Spinal cord (tissue), 10 donors: ENCODE measurements around the gene SYCN. TPM values are rescaled to one million over a fixed set of nuclear protein-coding genes. Genes with fewer than 3 reads are reported as not detected.

ENCODE experiments used
- DNase-seq, 6 donors: peaks; one replicate each; pipeline versions ENCODE4 v3.0.0 to v3.0.0-alpha.2; 2013 to 2015; ENCODE audit warnings: low spot score in 6 of 6, low read depth in 4 of 6
- H3K27ac ChIP-seq: one replicate; pipeline ENCODE4 v1.5.1; 2013; ENCODE audit warnings: low read depth, low read length, control low read depth
- H3K27me3 ChIP-seq: one replicate; pipeline ENCODE4 v1.6.1; 2013; ENCODE audit warnings: low read length; ENCODE audit not compliant: control insufficient read depth, insufficient read depth
- H3K36me3 ChIP-seq: one replicate; pipeline ENCODE4 v1.6.1; 2013; ENCODE audit warnings: low read length; ENCODE audit not compliant: control insufficient read depth, insufficient read depth
- H3K4me1 ChIP-seq: one replicate; pipeline ENCODE4 v1.6.1; 2013; ENCODE audit warnings: low read length; ENCODE audit not compliant: control insufficient read depth, insufficient read depth
- H3K4me3 ChIP-seq: one replicate; pipeline ENCODE4 v1.5.1; 2013; ENCODE audit warnings: low read depth, low read length, control low read depth
- H3K9me3 ChIP-seq: one replicate; pipeline ENCODE4 v1.6.1; 2013; ENCODE audit warnings: low read length; ENCODE audit not compliant: control insufficient read depth, insufficient read depth
- WGBS: methylation state at CpG from one replicate; pipeline ENCODE4 v1.1.5; 2013; ENCODE audit warnings: missing lambda C conversion rate; ENCODE audit not compliant: insufficient coverage; 5-methylcytosine and 5-hydroxymethylcytosine counted together
- long read RNA-seq, 4 donors: transcript quantifications; one replicate each; lab custom pipeline, GENCODE V29; 2026
- polyA plus RNA-seq, 2 donors: library from polyadenylated mRNA; unstranded; fragments of 120-200 nt; gene quantifications; one replicate each; pipeline ENCODE4 v1.2.1, GENCODE V29; 2013; ENCODE audit not compliant: insufficient read length in 2 of 2
- total RNA-seq, 2 donors: library from RNA; depleted of rRNA in 1 of 2; stranded (reverse); fragments of 120-200 nt in 1 of 2; fragments of >200 nt in 1 of 2; gene quantifications; one replicate each; pipeline versions ENCODE4 v1.2.3 to v1.2.4, GENCODE V29; 2013 to 2014
- donor health status: healthy.

Gene SYCN
- total RNA-seq: not detected
- not detected for polyA plus RNA-seq
- long read RNA-seq, donor 1: 0 reads
- long read RNA-seq, donor 2: 0 reads
- long read RNA-seq, donor 3: 0 reads
- long read RNA-seq, donor 4: 0 reads

- H3K9me3 ChIP-seq: no peaks in the 10 kb centered on the region
- no peak within 1 kb of the TSS for H3K4me3 ChIP-seq
- H3K27ac ChIP-seq: no peak within 1 kb of the TSS
- WGBS: 20% methylated on average over 57 of the region's 57 CpGs
- H3K36me3 ChIP-seq: no peaks in the 10 kb centered on the region
- peaks cover 46% of the 10 kb centered on the region for H3K27me3 ChIP-seq
- DNase-seq: no peak
- peaks cover 5% of the 10 kb centered on the region for H3K4me1 ChIP-seq
Measured at GRCh38 chr19:39203372-39204341, at the start of gene SYCN. Gene SYCN, minus strand, starts transcription at chr19:39204263. Its CDS starts 9 bp downstream, at chr19:39204254.

GRCh38 chr19:39253374-39254149, 49.5 kb upstream of the SYCN start:
- Histone ChIP-seq H3K9me3 (no peaks in the 10 kb centered on the region), H3K4me3 (no peak overlapping the region), H3K27me3 (peaks cover 21% of the 10 kb centered on the region), H3K27ac (no peak overlapping the region), H3K4me1 (peaks cover 1% of the 10 kb centered on the region), H3K36me3 (no peaks in the 10 kb centered on the region)
- 82% methylated on average over 3 of the region's 8 CpGs for WGBS
- DNase-seq: no peak

GRCh38 chr19:39252458-39252857, 48.4 kb upstream of the SYCN start:
- Histone ChIP-seq H3K27ac (no peak overlapping the region), H3K4me1 (peaks cover 11% of the 10 kb centered on the region), H3K36me3 (no peaks in the 10 kb centered on the region), H3K9me3 (no peaks in the 10 kb centered on the region), H3K4me3 (no peak overlapping the region), H3K27me3 (peaks cover 30% of the 10 kb centered on the region)
- 56% methylated on average over 2 of the region's 3 CpGs for WGBS
- DNase-seq: peak in 1 of 6 donors; percentile 63

GRCh38 chr19:39251846-39252245, 47.8 kb upstream of the SYCN start:
- Histone ChIP-seq H3K27me3 (peaks cover 37% of the 10 kb centered on the region), H3K9me3 (no peaks in the 10 kb centered on the region), H3K36me3 (no peaks in the 10 kb centered on the region), H3K27ac (no peak overlapping the region), H3K4me3 (no peak overlapping the region), H3K4me1 (peaks cover 17% of the 10 kb centered on the region)
- no peak for DNase-seq
- 63% methylated on average over 1 of the region's 3 CpGs for WGBS

- H3K27me3 ChIP-seq: peaks cover 35% of the 10 kb centered on the region
- no peaks in the 10 kb centered on the region for H3K36me3 ChIP-seq
- peaks cover 17% of the 10 kb centered on the region for H3K4me1 ChIP-seq
- WGBS: 60% methylated on average over 1 of the region's 5 CpGs
- H3K9me3 ChIP-seq: no peaks in the 10 kb centered on the region
- no peak overlapping the region for H3K4me3 ChIP-seq
- no peak for DNase-seq
- no peak overlapping the region for H3K27ac ChIP-seq
Measured at GRCh38 chr19:39251081-39251480, 47.0 kb upstream of the SYCN start.

GRCh38 chr19:39248806-39249205, 44.7 kb upstream of the SYCN start, which contains the start of gene IFNL4:
Gene IFNL4, minus strand, starts transcription at chr19:39248856.
- 46% methylated on average over 11 of the region's 13 CpGs for WGBS
- no peak for DNase-seq
- no peak within 1 kb of the TSS for H3K27ac ChIP-seq
- no peaks in the 10 kb centered on the region for H3K9me3 ChIP-seq
- H3K4me3 ChIP-seq: no peak within 1 kb of the TSS
- peaks cover 33% of the 10 kb centered on the region for H3K27me3 ChIP-seq
- no peaks in the 10 kb centered on the region for H3K36me3 ChIP-seq
- peaks cover 17% of the 10 kb centered on the region for H3K4me1 ChIP-seq

GRCh38 chr19:39247701-39248664, 43.9 kb upstream of the SYCN start:
- 6% methylated on average over 92 of the region's 92 CpGs for WGBS
- Histone ChIP-seq H3K4me3 (no peak overlapping the region), H3K36me3 (no peaks in the 10 kb centered on the region), H3K27ac (no peak overlapping the region), H3K9me3 (no peaks in the 10 kb centered on the region), H3K4me1 (peaks cover 17% of the 10 kb centered on the region), H3K27me3 (peaks cover 33% of the 10 kb centered on the region)
- no peak for DNase-seq

GRCh38 chr19:39246951-39247669, 43.0 kb upstream of the SYCN start:
- no peak overlapping the region for H3K27ac ChIP-seq
- H3K9me3 ChIP-seq: no peaks in the 10 kb centered on the region
- H3K4me1 ChIP-seq: peaks cover 17% of the 10 kb centered on the region
- no peak overlapping the region for H3K4me3 ChIP-seq
- H3K36me3 ChIP-seq: no peaks in the 10 kb centered on the region
- DNase-seq: peak in 4 of 6 donors; percentile 21 to 86 (median 55)
- H3K27me3 ChIP-seq: peaks cover 33% of the 10 kb centered on the region
- 9% methylated on average over 41 of the region's 42 CpGs for WGBS
